ENCODE data around the gene CTSZ. TPM values are rescaled to one million over a fixed set of nuclear protein-coding genes. Genes with fewer than 3 reads are reported as not detected.
A peak's percentile ranks its signal among the peaks of the same experiment; 100 is the strongest.

The CTSZ gene
- total RNA-seq, 4 donors from 2014 or later = 22.3 to 89.7 (median 57.2) TPM

GRCh38 chr20:59010321-59010994, 3.4 kb upstream of the CTSZ start:
- TF ChIP-seq POLR2A (IDR thresholded peaks at IDR 0.05) (no peak), CTCF (IDR thresholded peaks at IDR 0.05) (no peak)
- 39 to 45% methylated on average over 5 to 8 of the region's 8 CpGs for WGBS, 2 donors
- intact Hi-C loops (cut with DNase I) = no loop called here
- Histone ChIP-seq H3K27ac (peak overlapping the region in 3 of 4 donors; percentile 31 to 63 (median 34)), H3K4me3 (no peak overlapping the region), H3K27me3 (no peaks in the 10 kb centered on the region), H3K4me1 (peaks cover 25 to 51% (median 32%) of the 10 kb centered on the region in 3 donors), H3K9me3 (no peaks in the 10 kb centered on the region), H3K36me3 (no peaks in the 10 kb centered on the region)
- no peak for DNase-seq

- peaks cover 30 to 67% (median 44%) of the 10 kb centered on the region in 3 donors for H3K4me1 ChIP-seq
- 77 to 88% methylated on average over 5 to 7 of the region's 8 CpGs for WGBS, 2 donors
- intact Hi-C loops (cut with DNase I) = no loop called here
- no peaks in the 10 kb centered on the region for H3K9me3 ChIP-seq
- H3K4me3 ChIP-seq = no peak overlapping the region
- no peaks in the 10 kb centered on the region for H3K36me3 ChIP-seq
- TF ChIP-seq CTCF (IDR thresholded peaks at IDR 0.05) (no peak), POLR2A (IDR thresholded peaks at IDR 0.05) (no peak)
- DNase-seq = no peak
- H3K27ac ChIP-seq = peak overlapping the region in 1 of 4 donors; percentile 87
- no peaks in the 10 kb centered on the region for H3K27me3 ChIP-seq
Measured at GRCh38 chr20:59008715-59009336, 1.8 kb upstream of the CTSZ start.

- Histone ChIP-seq H3K4me1 (peaks cover 30 to 76% (median 47%) of the 10 kb centered on the region in 3 donors), H3K9me3 (no peaks in the 10 kb centered on the region), H3K27ac (peak overlapping the region; percentile 77 to 90 (median 86)), H3K4me3 (peak overlapping the region; percentile 52 to 85 (median 66)), H3K36me3 (peaks cover 0 to 7% (median 0%) of the 10 kb centered on the region in 3 donors), H3K27me3 (no peaks in the 10 kb centered on the region)
- DNase-seq = peak; percentile 42
- intact Hi-C loops (cut with DNase I) = no loop called here
- 83% methylated on average over 14 of the region's 24 CpGs; no CpG with 5 or more reads in 1 of the 2 donors for WGBS, 2 donors
- TF ChIP-seq POLR2A (IDR thresholded peaks at IDR 0.05) (no peak), CTCF (IDR thresholded peaks at IDR 0.05) (no peak)
Measured at GRCh38 chr20:59007665-59008511, 834 bp upstream of the CTSZ start.

- peaks cover 30 to 73% (median 47%) of the 10 kb centered on the region in 3 donors for H3K4me1 ChIP-seq
- TF ChIP-seq POLR2A (IDR thresholded peaks at IDR 0.05) = no peak
- no peak for TF ChIP-seq CTCF (IDR thresholded peaks at IDR 0.05)
- intact Hi-C loops (cut with DNase I) = no loop called here
- H3K9me3 ChIP-seq = no peaks in the 10 kb centered on the region
- H3K4me3 ChIP-seq = peak overlapping the region; percentile 52 to 85 (median 66)
- H3K27me3 ChIP-seq = no peaks in the 10 kb centered on the region
- no peak for DNase-seq
- peaks cover 0 to 20% (median 5%) of the 10 kb centered on the region in 3 donors for H3K36me3 ChIP-seq
- H3K27ac ChIP-seq = peak overlapping the region; percentile 77 to 90 (median 86)
- WGBS, 2 donors = 4% methylated on average over 14 of the region's 29 CpGs; no CpG with 5 or more reads in 1 of the 2 donors
Measured at GRCh38 chr20:59006167-59006863, 739 bp downstream of the CTSZ start.
